Lower lobe of right lung (tissue), 2 donors: ENCODE measurements around the gene NRN1L. TPM values are rescaled to one million over a fixed set of nuclear protein-coding genes. Genes with fewer than 3 reads are reported as not detected.

ENCODE experiments used
- ATAC-seq, 2 donors: fragments of 200-7000 bp; cut with Tn5 transposase; one replicate each; pipeline ENCODE4 v1.9.1; 2020 to 2022; ENCODE audit warnings: mild to moderate bottlenecking in 2 of 2, moderate library complexity in 2 of 2
- DNase-seq: peaks from one replicate; pipeline ENCODE4 v3.0.0-alpha.2; 2020
- H3K27ac ChIP-seq: fragments of 200-600 bp; one replicate; pipeline ENCODE4 v1.8.0; 2022
- H3K27me3 ChIP-seq: fragments of 200-600 bp; one replicate; pipeline ENCODE4 v1.8.0; 2022; ENCODE audit warnings: low read depth
- H3K36me3 ChIP-seq: fragments of 200-600 bp; one replicate; pipeline ENCODE4 v1.8.0; 2022; ENCODE audit warnings: mild to moderate bottlenecking
- H3K4me1 ChIP-seq: fragments of 200-600 bp; one replicate; pipeline ENCODE4 v1.8.0; 2022
- H3K4me3 ChIP-seq: fragments of 200-600 bp; one replicate; pipeline ENCODE4 v1.8.0; 2022; ENCODE audit warnings: mild to moderate bottlenecking
- H3K9me3 ChIP-seq: fragments of 200-600 bp; one replicate; pipeline ENCODE4 v1.8.0; 2022
- CTCF ChIP-seq: fragments of 200-600 bp; IDR thresholded peaks from one replicate; pipeline ENCODE4 v1.8.0; 2022; ENCODE audit warnings: antibody characterized with exemption, mild to moderate bottlenecking
- intact Hi-C: fragments of 100-400 bp; cut with DNase I; formaldehyde crosslinking; loops from one replicate; pipeline ENCODE4 v1.11.0; 2022
- total RNA-seq: library from RNA; stranded (reverse); fragmentation: NEBNext Ultra II Directional; extraction: Animal tissue kit (Norgen Biotek cat#: 25700); gene quantifications from one replicate; pipeline ENCODE4 v1.2.1, GENCODE V29; 2021
- donor health status: DM: no; HTN: yes; CAD: no; lungs with severe emphysema.

The NRN1L gene
- total RNA-seq, 1 donor from 2014 or later = 1.7 TPM

DNA sequence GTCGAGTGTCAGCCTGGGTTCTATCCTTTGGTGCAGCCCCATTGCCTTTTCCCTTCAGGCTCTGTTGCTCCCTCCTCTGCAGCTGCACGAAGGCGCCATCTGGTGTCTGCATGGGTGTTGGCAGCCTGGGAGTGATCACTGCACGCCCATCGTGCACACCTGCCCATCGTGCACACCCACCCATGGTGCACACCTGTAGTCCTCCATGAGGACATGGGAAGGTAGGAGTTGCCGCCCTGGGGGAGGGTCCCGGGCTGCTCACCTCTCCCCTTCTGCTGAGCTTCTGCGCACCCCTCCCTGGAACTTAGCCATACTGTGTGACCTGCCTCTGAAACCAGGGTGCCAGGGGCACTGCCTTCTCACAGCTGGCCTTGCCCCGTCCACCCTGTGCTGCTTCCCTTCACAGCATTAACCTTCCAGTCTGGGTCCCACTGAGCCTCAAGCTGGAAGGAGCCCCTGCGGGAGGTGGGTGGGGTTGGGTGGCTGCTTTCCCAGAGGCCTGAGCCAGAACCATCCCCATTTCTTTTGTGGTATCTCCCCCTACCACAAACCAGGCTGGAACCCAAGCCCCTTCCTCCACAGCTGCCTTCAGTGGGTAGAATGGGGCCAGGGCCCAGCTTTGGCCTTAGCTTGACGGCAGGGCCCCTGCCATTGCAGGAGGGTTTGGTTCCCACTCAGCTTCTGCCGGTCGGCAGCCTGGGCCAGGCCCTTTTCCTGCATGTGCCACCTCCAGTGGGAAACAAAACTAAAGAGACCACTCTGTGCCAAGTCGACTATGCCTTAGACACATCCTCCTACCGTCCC is 44.1 kb downstream of the NRN1L start:
- Histone ChIP-seq H3K9me3 (no peaks in the 10 kb centered on the region), H3K27me3 (no peaks in the 10 kb centered on the region), H3K4me1 (peaks cover 26% of the 10 kb centered on the region), H3K36me3 (peaks cover 62% of the 10 kb centered on the region), H3K4me3 (no peak overlapping the region), H3K27ac (no peak overlapping the region)
- intact Hi-C loops = no loop called here
- TF ChIP-seq CTCF = peak; percentile 77
- ATAC-seq (peak; percentile 76 to 78), DNase-seq (peak; percentile 76)

GRCh38 chr16:67930191-67930590 is 45.5 kb downstream of the NRN1L start:
- no peaks in the 10 kb centered on the region for H3K9me3 ChIP-seq
- H3K36me3 ChIP-seq = peaks cover 73% of the 10 kb centered on the region
- H3K4me1 ChIP-seq = peaks cover 28% of the 10 kb centered on the region
- H3K27me3 ChIP-seq = no peaks in the 10 kb centered on the region
- intact Hi-C loops = no loop called here
- H3K4me3 ChIP-seq = no peak overlapping the region
- no peak for TF ChIP-seq CTCF
- ATAC-seq (no peak), DNase-seq (no peak)
- H3K27ac ChIP-seq = no peak overlapping the region

- peaks cover 26% of the 10 kb centered on the region for H3K4me1 ChIP-seq
- ATAC-seq (no peak), DNase-seq (no peak)
- H3K27ac ChIP-seq = no peak overlapping the region
- H3K36me3 ChIP-seq = peaks cover 73% of the 10 kb centered on the region
- H3K4me3 ChIP-seq = no peak overlapping the region
- H3K27me3 ChIP-seq = no peaks in the 10 kb centered on the region
- intact Hi-C loops = no loop called here
- TF ChIP-seq CTCF = no peak
- H3K9me3 ChIP-seq = no peaks in the 10 kb centered on the region
Observed at GRCh38 chr16:67930678-67931211, 46.1 kb downstream of the NRN1L start.

- DNase-seq = no peak
- ATAC-seq = no peak
- no peak for TF ChIP-seq CTCF
- Histone ChIP-seq H3K27ac (no peak within 1 kb of the TSS), H3K9me3 (no peaks in the 10 kb centered on the region), H3K4me1 (peaks cover 16% of the 10 kb centered on the region), H3K27me3 (no peaks in the 10 kb centered on the region), H3K36me3 (peaks cover 68% of the 10 kb centered on the region), H3K4me3 (no peak within 1 kb of the TSS)
- intact Hi-C loops = no loop called here
Observed at GRCh38 chr16:67931712-67932461, 47.2 kb downstream of the NRN1L start, which contains the start of gene CTRL. Gene CTRL (minus strand): TSS chr16:67931862. CDS start chr16:67931852, 10 bp downstream.

- intact Hi-C loops = no loop called here
- no peak for ATAC-seq
- DNase-seq = no peak
- Histone ChIP-seq H3K27me3 (no peaks in the 10 kb centered on the region), H3K9me3 (no peaks in the 10 kb centered on the region), H3K27ac (no peak overlapping the region), H3K4me1 (peaks cover 20% of the 10 kb centered on the region), H3K4me3 (no peak overlapping the region), H3K36me3 (peaks cover 62% of the 10 kb centered on the region)
- TF ChIP-seq CTCF = no peak
Observed at GRCh38 chr16:67932462-67932840, 47.8 kb downstream of the NRN1L start.
